GM10847 (cell line): Measurements from ENCODE around the gene PLAA.
A peak's percentile ranks its signal among the peaks of the same experiment; 100 is the strongest.

ENCODE experiments used
- POLR2A ChIP-seq: IDR thresholded peaks from 2 replicates; pipeline ENCODE4 v1.6.1; 2011; ENCODE audit not compliant: insufficient read length; ENCODE audit errors: extremely low read depth

The PLAA gene

DNA sequence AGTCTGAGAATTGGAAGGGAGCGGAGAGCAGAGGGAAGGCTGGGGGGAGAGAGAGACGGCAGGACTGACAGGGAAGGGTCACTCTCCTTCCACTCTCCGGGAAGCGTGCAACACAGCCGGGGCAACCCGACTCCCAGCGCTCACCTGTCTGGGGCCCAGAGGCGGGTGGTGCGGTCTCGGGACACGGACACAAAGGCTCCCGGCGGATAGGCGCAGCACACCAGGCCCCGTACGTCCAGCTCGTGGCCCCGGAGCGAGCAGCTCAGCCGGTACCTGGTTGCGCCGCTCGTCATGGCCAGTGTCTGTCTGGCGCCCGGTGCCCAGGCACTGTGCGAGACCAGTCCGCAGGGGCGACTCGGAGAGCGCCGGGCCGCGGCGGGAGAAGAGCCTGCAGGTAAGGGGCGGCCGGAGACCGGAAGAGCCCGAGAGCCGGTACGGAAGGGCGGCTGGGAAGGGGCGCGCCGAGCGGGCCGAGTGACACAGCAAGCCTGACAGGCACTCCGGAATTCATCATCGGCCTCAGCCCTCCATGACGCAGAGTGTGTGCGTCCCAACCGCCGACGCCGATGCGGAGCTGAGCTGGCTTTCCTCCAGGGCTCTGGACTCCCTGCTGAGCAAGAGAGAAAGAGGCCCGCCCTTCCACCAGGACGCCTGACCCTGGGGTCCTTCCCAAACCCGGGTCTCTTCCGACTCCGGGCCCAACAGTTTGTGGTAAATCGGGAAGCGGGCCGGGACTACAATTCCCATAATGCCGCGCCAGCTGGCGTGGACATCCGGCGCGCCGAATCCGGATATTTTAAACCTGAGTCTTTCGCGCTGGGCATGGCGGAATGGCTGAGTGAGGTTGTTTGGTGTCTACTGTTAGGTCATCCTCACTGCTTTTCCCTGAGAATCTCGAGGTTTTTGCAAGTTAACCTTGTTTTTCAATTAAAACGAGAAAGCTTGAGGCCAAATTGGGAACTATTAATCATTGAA is at the start of gene PLAA:
Gene PLAA, minus strand, starts transcription at position 490 of the 975 bp plus-strand sequence. Its CDS starts 197 bp downstream, at position 293.
- TF ChIP-seq POLR2A: peak; percentile 20

DNA sequence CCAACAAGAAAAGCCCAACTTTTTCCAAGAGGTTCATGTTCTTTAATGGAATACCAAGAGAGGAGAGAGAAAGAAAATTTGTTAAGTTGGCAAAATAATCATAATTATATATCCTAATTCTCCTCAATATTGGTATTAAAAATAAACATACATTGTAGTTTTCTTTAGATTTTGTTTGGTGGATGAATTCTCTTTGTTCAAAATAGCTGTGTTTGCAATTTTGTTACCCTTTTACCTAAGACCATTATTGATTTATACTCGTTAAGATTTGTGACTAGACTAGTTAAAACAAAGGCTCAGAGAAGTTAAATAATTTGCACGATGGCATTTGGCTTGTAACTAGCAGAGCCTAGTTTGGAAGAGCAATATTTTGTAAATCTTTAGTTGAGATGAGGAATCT is 48.8 kb upstream of the PLAA start:
- TF ChIP-seq POLR2A: no peak

DNA sequence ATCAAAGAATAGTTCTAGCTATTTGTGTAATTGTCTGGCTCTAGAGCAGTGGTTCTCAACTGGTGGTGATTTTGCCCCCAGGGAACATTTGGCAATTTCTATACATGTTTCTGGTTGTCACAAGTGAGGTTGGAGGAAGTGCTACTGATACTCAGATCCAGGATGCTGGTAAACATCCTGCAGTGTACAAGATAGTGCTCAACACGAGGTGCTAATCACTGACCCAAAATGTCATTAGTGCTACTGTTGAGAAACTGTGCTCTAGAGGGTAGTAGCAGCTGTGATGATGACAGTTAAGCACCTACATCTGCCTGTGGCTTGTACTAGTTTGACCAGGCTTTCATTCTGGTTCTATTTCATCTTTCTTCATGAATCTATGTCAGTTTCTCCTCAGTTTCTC is 36.3 kb upstream of the PLAA start:
- TF ChIP-seq POLR2A: no peak

DNA sequence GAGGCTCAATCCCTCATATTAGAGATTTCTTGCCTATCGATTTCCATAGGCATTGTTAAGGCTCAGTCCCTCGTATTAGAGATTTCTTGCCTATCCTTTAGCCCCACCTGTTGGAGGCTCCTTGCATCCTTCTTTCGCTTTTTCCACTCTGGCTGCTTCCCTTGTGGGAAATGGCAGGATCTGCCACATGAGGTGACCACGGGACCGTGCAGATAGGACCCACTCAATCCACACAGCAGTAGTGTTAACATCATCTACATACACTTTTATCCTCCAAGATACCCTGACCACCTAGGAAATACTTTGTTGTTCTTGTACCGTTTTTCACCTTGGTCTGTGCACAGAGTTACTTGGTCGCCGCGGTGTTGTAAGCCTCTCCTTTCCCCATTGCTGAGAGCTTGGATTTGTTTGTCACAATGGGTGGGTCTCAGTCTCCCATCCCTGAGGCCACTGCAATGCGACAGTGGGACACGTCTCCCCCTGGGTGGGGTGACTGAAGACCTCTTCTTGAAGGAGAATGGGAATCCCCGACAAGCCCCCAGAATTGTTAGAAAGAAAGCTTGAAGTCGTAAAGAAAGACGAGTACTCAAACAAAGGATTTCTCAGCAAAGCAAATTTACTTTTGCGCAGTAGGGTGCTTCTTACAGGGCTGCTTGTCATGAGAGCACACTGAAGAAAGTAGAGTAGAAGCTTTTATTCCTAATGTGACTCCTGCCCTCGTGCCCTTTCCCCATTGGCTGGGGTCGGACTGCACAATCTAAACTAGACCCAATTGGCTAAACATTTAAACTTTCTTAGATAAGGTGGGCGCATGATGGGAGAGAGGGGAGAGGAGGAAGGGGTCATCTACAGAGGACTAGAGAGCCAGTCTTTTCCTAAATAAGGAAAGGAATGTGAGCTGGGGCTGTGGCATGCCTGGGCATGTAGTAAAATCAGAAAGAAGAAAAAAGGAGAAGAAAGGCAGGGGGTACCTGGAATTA is 29.0 kb upstream of the PLAA start:
- no peak for TF ChIP-seq POLR2A

DNA sequence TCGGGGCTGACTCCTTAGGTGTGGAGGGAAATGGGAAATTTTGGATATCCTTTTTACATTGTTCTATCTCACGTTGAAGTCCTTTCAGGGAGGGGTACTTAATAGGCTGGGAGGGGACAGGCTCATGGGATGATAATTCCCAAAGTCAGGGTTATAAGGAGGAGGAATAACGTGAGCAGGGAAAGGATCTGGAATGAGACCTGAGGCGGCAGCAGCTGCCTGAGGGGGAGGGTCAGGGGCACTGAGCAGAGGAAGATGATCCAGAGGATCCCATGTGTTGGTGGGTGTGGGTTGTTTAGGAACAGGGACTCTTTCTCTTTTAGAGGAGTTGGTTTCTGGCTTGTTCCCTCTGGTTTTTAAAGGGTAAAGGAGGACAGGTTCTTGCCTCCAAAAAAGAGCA is 27.9 kb upstream of the PLAA start:
- TF ChIP-seq POLR2A: no peak

DNA sequence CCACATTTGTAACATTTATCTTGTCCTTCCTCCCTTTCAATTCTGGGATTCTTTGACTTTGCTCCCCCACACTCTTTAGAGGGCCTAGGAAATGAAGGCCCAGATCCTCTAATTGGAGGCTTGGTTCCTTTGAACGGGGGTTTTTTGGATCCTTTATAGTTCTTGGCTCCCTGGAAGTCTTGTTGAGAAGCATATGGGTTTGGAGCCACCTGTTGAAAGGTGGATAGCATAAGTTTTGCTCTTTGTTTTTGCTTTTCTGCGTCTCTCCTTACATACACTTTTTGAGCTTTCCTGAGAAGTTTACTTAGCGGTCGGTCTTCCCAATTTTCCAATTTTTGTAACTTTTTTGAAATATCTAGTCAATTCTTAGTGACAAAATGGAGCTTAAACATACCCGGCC is 26.9 kb upstream of the PLAA start:
- no peak for TF ChIP-seq POLR2A

DNA sequence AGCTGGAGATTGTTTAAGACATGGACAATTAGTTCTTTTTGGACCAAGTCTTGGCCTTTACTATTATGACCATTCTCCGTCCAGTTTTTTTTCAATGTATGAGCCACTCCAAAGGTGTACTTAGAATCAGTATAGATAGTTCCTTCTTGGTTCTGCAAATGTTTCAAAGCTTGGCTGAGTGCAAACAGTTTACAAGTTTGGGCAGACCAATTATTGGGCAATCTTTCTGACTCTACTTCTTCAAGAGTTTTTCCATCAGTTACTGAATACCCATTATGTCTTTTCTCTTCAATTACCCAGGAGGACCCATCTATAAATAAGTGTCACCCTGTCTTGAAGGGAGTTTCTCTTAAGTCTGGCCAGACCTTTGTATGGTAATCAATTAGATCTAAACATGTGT is 24.7 kb upstream of the PLAA start:
- no peak for TF ChIP-seq POLR2A

DNA sequence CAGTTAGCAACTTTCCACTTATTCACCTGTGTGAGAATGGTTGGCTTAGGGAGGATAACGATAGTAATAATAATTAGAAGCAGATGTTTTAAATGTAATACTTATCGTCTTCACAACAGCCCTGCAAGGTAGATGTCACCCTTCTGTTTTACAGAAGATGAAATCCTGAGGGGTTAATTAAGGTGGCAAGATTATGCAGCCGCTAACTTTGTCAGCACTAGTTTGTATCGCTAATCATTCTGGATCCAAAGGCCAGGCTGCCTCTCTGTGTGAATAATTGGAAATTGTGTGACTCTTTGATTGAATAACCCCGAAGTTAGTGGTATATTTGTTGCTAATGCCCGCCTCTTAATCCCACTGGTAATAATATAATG is 9.8 kb upstream of the PLAA start:
- no peak for TF ChIP-seq POLR2A

DNA sequence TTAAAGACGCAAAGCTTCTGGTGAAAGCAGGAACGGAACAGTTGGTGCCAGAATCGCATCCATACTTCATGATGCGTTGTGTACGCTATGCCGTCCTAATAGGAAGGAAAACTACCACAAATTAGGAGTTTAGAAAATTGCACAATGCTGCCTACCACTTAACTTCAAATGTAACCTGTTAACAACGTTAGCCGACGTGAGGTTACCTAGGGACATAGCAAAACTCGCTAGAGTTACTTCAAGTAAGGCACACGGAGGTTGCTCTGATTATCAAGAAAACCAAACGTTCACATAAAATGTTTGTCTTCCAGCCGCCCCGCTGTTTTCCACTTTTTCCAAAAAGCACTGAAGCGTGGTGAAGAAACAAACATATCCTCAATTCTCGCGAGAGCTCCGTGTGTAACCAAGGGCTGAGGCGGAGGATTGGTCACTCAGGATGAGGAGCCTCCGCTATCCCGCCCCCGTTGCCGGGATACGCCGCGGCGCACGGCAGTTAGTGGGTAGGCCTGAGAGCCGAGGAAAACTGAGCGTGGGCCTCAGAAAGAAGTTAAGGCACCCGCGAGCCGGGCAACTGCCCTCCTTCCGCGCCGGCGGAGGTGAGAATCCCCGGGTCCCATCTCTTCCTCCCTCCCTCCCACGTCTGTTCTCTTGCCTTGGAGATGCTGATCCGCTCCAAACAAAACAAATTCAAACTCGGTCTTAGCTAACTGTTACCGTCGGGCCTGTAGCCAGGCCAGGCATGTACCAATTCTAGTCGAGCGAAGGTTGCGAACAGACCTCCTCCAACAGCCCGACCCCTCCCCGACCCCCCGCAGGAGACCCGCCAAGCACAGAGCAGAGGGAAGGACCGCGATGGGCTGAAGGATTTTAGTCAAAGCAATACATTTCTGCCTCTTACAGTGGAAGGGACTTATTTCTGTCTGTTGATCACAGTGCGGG is 9.1 kb upstream of the PLAA start, which contains the start of gene IFT74:
Gene IFT74, plus strand, starts transcription at position 492 of the 939 bp plus-strand sequence. CDS start 5,556 bp downstream, outside the sequence.
- TF ChIP-seq POLR2A: peak; percentile 34

DNA sequence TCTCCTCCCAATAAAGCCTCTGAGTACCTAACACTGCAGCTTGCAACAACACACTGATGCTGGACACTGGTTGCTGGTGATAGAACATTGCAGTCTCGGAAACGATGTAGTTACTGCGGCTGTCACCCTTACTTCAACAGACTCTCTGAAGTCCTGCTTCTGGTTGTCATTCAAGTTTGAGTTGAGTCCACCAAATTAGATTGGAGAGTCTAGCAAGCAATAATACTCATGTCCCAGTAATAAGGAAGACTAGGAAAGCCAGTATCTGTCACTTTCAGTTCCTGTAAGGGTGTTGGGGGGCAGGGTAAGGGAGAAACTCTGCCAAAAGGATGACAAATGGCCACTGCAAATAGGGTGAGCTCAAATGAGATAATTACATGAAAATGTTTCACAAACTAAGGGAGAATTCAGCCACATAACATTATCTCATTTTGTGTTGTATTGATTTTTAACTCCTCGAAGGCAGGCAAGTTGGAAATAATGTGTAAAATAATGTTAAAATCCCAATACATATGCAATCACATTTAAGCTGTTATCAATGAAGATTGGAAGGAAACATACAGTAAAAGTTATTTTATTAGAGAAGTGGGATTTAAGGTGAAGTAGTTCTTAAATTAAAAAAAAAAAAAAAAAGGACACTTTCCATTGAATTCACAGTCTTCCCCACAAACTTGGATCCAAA is 8.3 kb upstream of the PLAA start:
- no peak for TF ChIP-seq POLR2A

DNA sequence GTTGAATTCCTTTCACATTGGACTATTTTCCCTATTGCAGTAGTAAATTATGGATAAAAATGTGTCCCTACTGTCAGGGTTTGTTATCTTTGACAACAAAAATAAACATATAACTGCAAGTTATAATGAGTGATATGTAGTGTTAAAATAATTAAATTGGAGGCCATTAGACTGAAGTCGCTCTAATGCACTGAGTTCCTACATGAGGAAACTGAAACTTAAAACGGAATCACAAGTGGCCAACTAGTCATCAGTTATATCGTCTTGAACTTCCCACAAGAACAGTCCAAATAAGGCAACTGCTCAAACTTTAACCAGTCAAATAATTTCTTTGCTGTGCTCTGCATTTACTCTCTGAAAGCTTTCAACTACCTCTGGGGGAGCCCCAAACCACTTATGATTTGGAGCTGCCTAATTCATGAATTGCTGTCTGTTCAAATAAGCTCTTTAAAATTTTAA is 7.0 kb upstream of the PLAA start:
- no peak for TF ChIP-seq POLR2A

DNA sequence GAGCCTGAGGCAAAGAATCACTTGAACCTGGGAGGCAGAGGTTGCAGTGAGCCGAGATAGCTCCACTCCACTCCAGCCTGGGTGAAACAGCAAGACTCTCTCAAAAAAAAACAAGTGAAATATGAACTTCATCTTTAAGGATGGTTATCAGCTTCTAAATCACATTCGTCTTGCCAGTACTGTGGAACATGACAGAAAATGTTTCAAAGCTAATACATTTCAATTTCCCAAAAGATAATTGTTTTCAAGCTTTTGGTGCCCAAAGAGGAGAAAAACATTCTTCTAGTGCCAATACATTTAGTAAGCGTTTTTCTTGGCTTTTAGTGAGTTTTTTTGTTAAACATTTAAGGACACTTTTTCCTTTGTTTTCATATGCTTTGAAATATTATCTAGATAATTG is 4.8 kb upstream of the PLAA start:
- TF ChIP-seq POLR2A: no peak

DNA sequence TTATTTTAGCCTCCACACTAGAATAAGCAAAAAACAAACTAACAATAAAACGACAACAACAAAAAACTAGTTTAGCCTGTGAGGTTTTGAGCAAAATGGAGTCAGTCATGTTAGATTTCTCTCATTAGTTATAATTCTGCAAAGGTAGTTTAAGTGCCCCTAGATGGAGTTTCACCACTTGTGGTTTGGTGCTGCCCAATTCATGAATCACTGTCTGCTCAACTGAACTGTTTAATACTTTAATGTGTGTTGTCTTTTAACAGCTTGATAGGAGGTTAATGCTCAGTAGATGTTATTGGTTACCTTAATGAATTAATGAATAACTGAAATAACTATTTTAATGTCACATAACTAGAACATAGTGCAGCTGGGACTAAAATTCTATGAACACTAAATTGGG is 3.5 kb upstream of the PLAA start:
- TF ChIP-seq POLR2A: no peak

DNA sequence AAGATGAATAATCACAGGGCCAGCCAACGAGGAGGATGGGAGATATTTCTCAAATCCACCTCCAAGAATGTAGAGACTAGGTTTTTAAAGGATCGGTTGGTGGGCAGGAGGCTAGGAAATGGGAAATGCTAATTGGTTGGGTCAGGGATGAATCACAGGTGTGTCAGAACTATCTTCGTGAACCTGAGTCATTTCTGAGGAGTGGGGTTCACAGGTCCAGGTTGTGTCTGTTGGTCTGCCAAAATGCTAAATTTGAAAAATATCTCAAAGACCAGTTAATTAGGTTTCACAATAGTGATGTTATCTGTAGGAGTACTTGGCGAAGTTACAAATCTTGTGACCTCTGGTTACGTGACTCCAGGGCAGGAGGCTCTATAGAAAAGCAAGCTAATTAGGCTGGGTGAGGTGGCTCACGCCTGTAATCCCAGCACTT is 2.6 kb upstream of the PLAA start:
- TF ChIP-seq POLR2A: no peak
